Natural killer cell (primary cell): ENCODE data around the gene RIPPLY1. TPM values are rescaled to one million over a fixed set of nuclear protein-coding genes. Genes with fewer than 3 reads are reported as not detected.

Experiments
- ATAC-seq, 3 donors: fragments of 150-1000 bp in 2 of 3; fragments of 200-7000 bp in 1 of 3; cut with Tn5 transposase; 1 replicate in 1 of 3; 2 replicates in 2 of 3; pipeline ENCODE4 v1.10.0; 2021; ENCODE audit warnings: mild to moderate bottlenecking in 2 of 3, moderate library complexity in 2 of 3
- DNase-seq, 2 donors: peaks; one replicate each; pipeline versions ENCODE4 v3.0.0 to v3.0.0-alpha.2; 2013 to 2021; ENCODE audit warnings: mixed read lengths in 1 of 2
- H3K27ac ChIP-seq: one replicate; pipeline ENCODE4 v1.5.1; 2013; ENCODE audit warnings: mild to moderate bottlenecking, low read length
- H3K27me3 ChIP-seq: one replicate; pipeline ENCODE4 v1.6.1; 2013; ENCODE audit warnings: low read length; ENCODE audit not compliant: control insufficient read depth, insufficient read depth
- H3K36me3 ChIP-seq: one replicate; pipeline ENCODE4 v1.6.1; 2013; ENCODE audit warnings: low read length; ENCODE audit not compliant: control insufficient read depth, insufficient read depth
- H3K4me1 ChIP-seq: one replicate; pipeline ENCODE4 v1.6.1; 2013; ENCODE audit warnings: low read length; ENCODE audit not compliant: control insufficient read depth, insufficient read depth
- H3K4me3 ChIP-seq: one replicate; pipeline ENCODE4 v1.5.1; 2013; ENCODE audit warnings: low read length
- H3K9me3 ChIP-seq: one replicate; pipeline ENCODE4 v1.6.1; 2013; ENCODE audit warnings: low read length; ENCODE audit not compliant: control insufficient read depth, insufficient read depth
- H3K27ac Mint-ChIP-seq, 2 donors: one replicate each; pipeline ENCODE4 v1.8.0; 2022; ENCODE audit warnings: mild to moderate bottlenecking in 2 of 2, mixed read lengths in 2 of 2, moderate library complexity in 1 of 2
- H3K27me3 Mint-ChIP-seq, 2 donors: one replicate each; pipeline ENCODE4 v1.8.0; 2022; ENCODE audit warnings: low read depth in 2 of 2, mixed read lengths in 2 of 2
- H3K36me3 Mint-ChIP-seq: one replicate; pipeline ENCODE4 v1.8.0; 2022; ENCODE audit warnings: mixed read lengths
- H3K4me1 Mint-ChIP-seq, 2 donors: one replicate each; pipeline ENCODE4 v1.8.0; 2022; ENCODE audit warnings: mixed read lengths in 2 of 2
- H3K4me3 Mint-ChIP-seq: one replicate; pipeline ENCODE4 v1.8.0; 2022; ENCODE audit warnings: mild to moderate bottlenecking, moderate library complexity, mixed read lengths
- H3K9me3 Mint-ChIP-seq, 2 donors: one replicate each; pipeline ENCODE4 v1.8.0; 2022; ENCODE audit warnings: mixed read lengths in 2 of 2
- CTCF ChIP-seq: fragments of 200-600 bp; IDR thresholded peaks from one replicate; pipeline ENCODE4 v1.8.0; 2022; ENCODE audit warnings: antibody characterized with exemption
- WGBS: methylation state at CpG from one replicate; pipeline ENCODE4 v1.1.7; 2013; ENCODE audit warnings: missing lambda C conversion rate; ENCODE audit not compliant: insufficient coverage; 5-methylcytosine and 5-hydroxymethylcytosine counted together
- intact Hi-C: fragments of 100-400 bp; cut with micrococcal nuclease; formaldehyde crosslinking; loops from one replicate; pipeline ENCODE4 v1.14.2; 2022
- total RNA-seq, 4 donors: library from RNA; stranded (reverse); fragments of 120-200 nt in 1 of 4; gene quantifications; one replicate each; pipeline versions ENCODE4 v1.2.3 to v1.2.4, GENCODE V29; 2013 to 2022

The RIPPLY1 gene
- total RNA-seq, 3 donors from 2014 or later (not counting 1 experiment from before 2014, with no cell fraction given) = not detected

GRCh38 chrX:106940068-106940467, 36.9 kb upstream of the RIPPLY1 start:
- Mint-ChIP-seq H3K4me3 (no peak overlapping the region), H3K36me3 (no peaks in the 10 kb centered on the region), H3K27ac (no peak overlapping the region), H3K27me3 (no peaks in the 10 kb centered on the region), H3K4me1 (no peaks in the 10 kb centered on the region), H3K9me3 (no peaks in the 10 kb centered on the region)
- Histone ChIP-seq H3K4me1 (no peaks in the 10 kb centered on the region), H3K27ac (no peak overlapping the region), H3K9me3 (no peaks in the 10 kb centered on the region), H3K27me3 (no peaks in the 10 kb centered on the region), H3K4me3 (no peak overlapping the region), H3K36me3 (no peaks in the 10 kb centered on the region)
- no CpG with 5 or more reads among the region's 1 CpG for WGBS
- TF ChIP-seq CTCF = no peak
- ATAC-seq (no peak), DNase-seq (no peak)
- intact Hi-C loops = no loop called here

- H3K4me1 ChIP-seq = no peaks in the 10 kb centered on the region
- Mint-ChIP-seq H3K36me3 (no peaks in the 10 kb centered on the region), H3K4me1 (no peaks in the 10 kb centered on the region), H3K27me3 (no peaks in the 10 kb centered on the region), H3K4me3 (no peak overlapping the region), H3K9me3 (no peaks in the 10 kb centered on the region), H3K27ac (no peak overlapping the region)
- no peaks in the 10 kb centered on the region for H3K9me3 ChIP-seq
- WGBS = no CpG with 5 or more reads among the region's 3 CpGs
- intact Hi-C loops = no loop called here
- H3K27me3 ChIP-seq = no peaks in the 10 kb centered on the region
- ATAC-seq = no peak
- H3K4me3 ChIP-seq = no peak overlapping the region
- DNase-seq = no peak
- H3K27ac ChIP-seq = no peak overlapping the region
- no peak for TF ChIP-seq CTCF
- H3K36me3 ChIP-seq = no peaks in the 10 kb centered on the region
Measured at GRCh38 chrX:106939566-106939965, 36.4 kb upstream of the RIPPLY1 start.

- ATAC-seq (no peak), DNase-seq (no peak)
- Mint-ChIP-seq H3K27me3 (no peaks in the 10 kb centered on the region), H3K9me3 (no peaks in the 10 kb centered on the region), H3K36me3 (no peaks in the 10 kb centered on the region), H3K4me3 (no peak overlapping the region), H3K27ac (no peak overlapping the region), H3K4me1 (no peaks in the 10 kb centered on the region)
- Histone ChIP-seq H3K36me3 (no peaks in the 10 kb centered on the region), H3K4me1 (no peaks in the 10 kb centered on the region), H3K27ac (no peak overlapping the region), H3K4me3 (no peak overlapping the region), H3K9me3 (no peaks in the 10 kb centered on the region), H3K27me3 (no peaks in the 10 kb centered on the region)
- WGBS = 89% methylated on average over 1 of the region's 1 CpG
- no peak for TF ChIP-seq CTCF
- intact Hi-C loops = no loop called here
Measured at GRCh38 chrX:106936246-106936645, 33.1 kb upstream of the RIPPLY1 start.

- no peaks in the 10 kb centered on the region for H3K36me3 Mint-ChIP-seq
- H3K27ac Mint-ChIP-seq = no peak overlapping the region
- ATAC-seq (no peak), DNase-seq (no peak)
- Histone ChIP-seq H3K27ac (no peak overlapping the region), H3K27me3 (no peaks in the 10 kb centered on the region), H3K9me3 (no peaks in the 10 kb centered on the region), H3K4me1 (no peaks in the 10 kb centered on the region), H3K36me3 (no peaks in the 10 kb centered on the region), H3K4me3 (no peak overlapping the region)
- no peaks in the 10 kb centered on the region for H3K9me3 Mint-ChIP-seq
- H3K4me1 Mint-ChIP-seq = no peaks in the 10 kb centered on the region
- 82% methylated on average over 4 of the region's 4 CpGs for WGBS
- intact Hi-C loops = no loop called here
- no peak overlapping the region for H3K4me3 Mint-ChIP-seq
- H3K27me3 Mint-ChIP-seq = no peaks in the 10 kb centered on the region
- TF ChIP-seq CTCF = no peak
Measured at GRCh38 chrX:106935175-106935574, 32.0 kb upstream of the RIPPLY1 start.
